Measurements from ENCODE around the gene FAM227A. TPM values are rescaled to one million over a fixed set of nuclear protein-coding genes. Genes with fewer than 3 reads are reported as not detected.

The FAM227A gene
- total RNA-seq, 1 experiment from 2014 or later = 2.3 TPM

GRCh38 chr22:38540701-38541100 is 115.5 kb downstream of the FAM227A start:
- no peak for DNase-seq (ENCODE audit: low read depth)

- no peak for DNase-seq (ENCODE audit: low read depth)
Observed at GRCh38 chr22:38531251-38531938, 124.8 kb downstream of the FAM227A start.

Other genes with a start within 250 kb of the FAM227A start
- under 0.01 TPM in 1 of 2 replicates, not detected in the other for gene KCNJ4, start 201.2 kb downstream of the FAM227A start, total RNA-seq (2014; rRNA removed; shearing (Covaris generic))
- gene KDELR3, start 188.3 kb downstream of the FAM227A start, total RNA-seq (2014; rRNA removed; shearing (Covaris generic)) = 75.3 and 82.1 TPM in 2 replicates
- 354 and 483 TPM in 2 replicates for gene DDX17, start 150.1 kb downstream of the FAM227A start, total RNA-seq (2014; rRNA removed; shearing (Covaris generic))
- gene DMC1, start 86.2 kb downstream of the FAM227A start, total RNA-seq (2014; rRNA removed; shearing (Covaris generic)) = 0.12 and 0.20 TPM in 2 replicates
- gene CBY1, start 246 bp upstream of the FAM227A start, total RNA-seq (2014; rRNA removed; shearing (Covaris generic)) = 14.1 and 19.7 TPM in 2 replicates
- gene TOMM22, start 25.6 kb upstream of the FAM227A start, total RNA-seq (2014; rRNA removed; shearing (Covaris generic)) = 56.5 and 61.2 TPM in 2 replicates
- gene JOSD1, start 44.6 kb upstream of the FAM227A start, total RNA-seq (2014; rRNA removed; shearing (Covaris generic)) = 46.5 and 62.0 TPM in 2 replicates
- 15.6 and 16.3 TPM in 2 replicates for gene GTPBP1, start 49.6 kb upstream of the FAM227A start, total RNA-seq (2014; rRNA removed; shearing (Covaris generic))
- gene SUN2, start 99.6 kb upstream of the FAM227A start, total RNA-seq (2014; rRNA removed; shearing (Covaris generic)) = 47.8 and 69.2 TPM in 2 replicates
- gene DNAL4, start 137.8 kb upstream of the FAM227A start, total RNA-seq (2014; rRNA removed; shearing (Covaris generic)) = 8.3 and 9.5 TPM in 2 replicates
- 0.12 and 0.39 TPM in 2 replicates for gene NPTXR, start 187.6 kb upstream of the FAM227A start, total RNA-seq (2014; rRNA removed; shearing (Covaris generic))
- 14.5 and 23.5 TPM in 2 replicates for gene CBX6, start 215.8 kb upstream of the FAM227A start, total RNA-seq (2014; rRNA removed; shearing (Covaris generic))

All from RPMI7951 (cell line).